Measurements from ENCODE around the gene PARP1.

Gene PARP1

GRCh38 chr1:226311376-226311775 is 96.5 kb downstream of the PARP1 start:
- Histone ChIP-seq H3K9me3 (ENCODE audit: control insufficient read depth in 2 of 2, low read length in 2 of 2) (no peaks in the 10 kb centered on the region), H3K36me3 (ENCODE audit: control insufficient read depth in 2 of 2, insufficient read depth in 2 of 2, low read length in 2 of 2) (no peaks in the 10 kb centered on the region), H3K4me1 (ENCODE audit: control insufficient read depth in 2 of 2, insufficient read depth in 2 of 2, low read length in 2 of 2) (peaks cover 12 to 24% of the 10 kb centered on the region in 2 donors), H3K4me3 (ENCODE audit: low read length in 2 of 2) (no peak overlapping the region), H3K9ac (ENCODE audit: low read depth in 1 of 2, low read length in 2 of 2) (no peak overlapping the region), H3K27ac (ENCODE audit: low read depth in 2 of 2, low read length in 2 of 2) (no peak overlapping the region), H3K27me3 (ENCODE audit: control insufficient read depth in 2 of 2, insufficient read depth in 2 of 2, low read length in 2 of 2) (no peaks in the 10 kb centered on the region)

Measured in mucosa of rectum (tissue), 2 donors.